ENCODE measurements around the gene DUSP19.

DUSP19 gene

GRCh38 chr2:183126635-183127034 lies 48.1 kb downstream of the DUSP19 start:
- DNase-seq: no peak

DNA sequence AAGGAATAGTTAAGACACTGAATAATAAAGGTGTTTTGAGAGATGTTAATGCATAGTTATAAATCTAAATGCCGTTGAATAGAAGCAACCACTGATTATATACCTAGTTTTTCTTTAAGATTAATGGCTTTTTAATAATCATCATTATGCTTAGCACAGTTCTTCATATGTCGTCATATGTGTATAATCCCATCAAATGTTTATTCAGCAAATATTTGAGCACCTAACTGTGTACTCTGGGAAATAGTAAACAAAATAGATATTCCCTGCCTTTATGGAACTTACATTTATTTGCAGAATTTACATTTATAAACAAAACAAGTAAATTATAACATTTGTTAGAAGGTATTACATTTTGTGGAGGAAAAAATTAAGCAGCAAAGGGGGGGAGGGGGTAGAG lies 55.5 kb downstream of the DUSP19 start:
- DNase-seq: no peak

DNA sequence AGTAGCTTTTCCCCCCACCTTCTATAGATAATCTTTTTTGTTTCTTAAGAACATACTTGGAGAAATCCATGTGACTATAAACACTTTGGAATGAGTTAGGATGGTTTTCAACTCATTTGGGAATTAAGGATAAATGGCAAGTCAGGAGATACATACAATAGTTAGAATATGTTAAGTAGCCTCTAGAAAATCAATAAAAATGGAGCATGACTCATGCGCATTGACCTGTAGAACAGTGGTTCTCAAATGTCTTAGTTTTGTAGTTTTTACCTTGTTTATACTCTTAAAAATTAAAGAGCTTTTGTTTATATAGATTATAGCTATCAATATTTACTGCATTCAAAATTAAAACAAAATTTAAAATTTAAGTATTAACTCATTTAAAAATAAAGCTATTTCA lies 70.4 kb downstream of the DUSP19 start:
- no peak for DNase-seq

- no peak for DNase-seq
Measured at GRCh38 chr2:183149489-183149888, 70.9 kb downstream of the DUSP19 start.

Data from DMS153 (cell line).